ENCODE measurements around the gene DCLK2.
"Not testable (repeated sequence)": the region's sequence is repeated elsewhere in the genome, so short reads cannot be mapped to it uniquely, and the experiment has no call there.

The DCLK2 gene

GRCh38 chr4:150145946-150146340 is 67.7 kb downstream of the DCLK2 start:
- DNase-seq (ENCODE audit: low read depth in 1 of 2, low spot score in 1 of 2): no peak

- DNase-seq (ENCODE audit: low read depth in 1 of 2, low spot score in 1 of 2): no peak
Measured at GRCh38 chr4:150149381-150149780, 71.1 kb downstream of the DCLK2 start.

- no peak for DNase-seq (ENCODE audit: low read depth in 1 of 2, low spot score in 1 of 2)
Measured at GRCh38 chr4:150150629-150151062, 72.4 kb downstream of the DCLK2 start.

- no peak for DNase-seq (ENCODE audit: low read depth in 1 of 2, low spot score in 1 of 2)
Measured at GRCh38 chr4:150152766-150153165, 74.5 kb downstream of the DCLK2 start.

DNA sequence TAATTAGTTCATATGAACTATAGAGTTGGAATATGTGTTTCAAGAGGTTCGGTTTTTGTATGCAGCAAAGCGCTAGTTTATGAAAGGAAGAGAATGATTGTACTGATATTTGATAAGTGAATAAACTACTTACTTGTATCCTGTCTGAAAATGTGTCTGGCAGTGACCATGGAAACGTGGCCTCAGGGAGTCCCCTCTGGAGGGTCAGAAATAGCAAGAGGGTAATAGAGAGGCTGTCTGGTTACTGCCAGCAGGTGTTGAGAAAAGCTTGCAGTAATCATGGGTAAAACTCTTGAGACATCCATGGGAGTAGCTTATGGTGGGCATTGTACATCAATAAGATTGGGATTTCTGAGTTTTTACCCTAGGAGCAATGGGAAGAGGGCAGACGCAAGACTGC is 77.1 kb downstream of the DCLK2 start:
- DNase-seq (ENCODE audit: low read depth in 1 of 2, low spot score in 1 of 2): no peak

- no peak for DNase-seq (ENCODE audit: low read depth in 1 of 2, low spot score in 1 of 2)
Measured at GRCh38 chr4:150156543-150156942, 78.3 kb downstream of the DCLK2 start.

GRCh38 chr4:150158041-150158440 is 79.8 kb downstream of the DCLK2 start:
- no peak for DNase-seq (ENCODE audit: low read depth in 1 of 2, low spot score in 1 of 2)

GRCh38 chr4:150160473-150160872 is 82.2 kb downstream of the DCLK2 start:
- DNase-seq (ENCODE audit: low read depth in 1 of 2, low spot score in 1 of 2): no peak

DNA sequence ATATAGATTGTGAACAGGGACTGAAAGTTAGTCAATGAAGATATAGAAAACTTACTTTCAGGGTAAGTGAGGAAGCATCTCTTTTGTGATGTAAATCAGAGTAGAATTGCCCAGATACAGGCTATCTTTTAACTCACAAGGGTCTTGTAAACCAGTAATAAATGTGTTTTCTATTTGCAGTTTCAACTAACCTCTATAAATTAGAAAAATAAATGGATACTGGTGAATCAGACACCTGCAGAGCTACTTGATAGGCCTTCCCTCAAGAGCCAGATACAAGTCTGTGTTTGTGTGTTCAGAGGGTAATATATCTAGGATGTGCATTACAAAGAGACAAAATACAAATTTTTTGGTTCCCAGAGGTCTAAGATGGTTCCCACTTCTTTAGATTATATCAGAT is 82.9 kb downstream of the DCLK2 start:
- no peak for DNase-seq (ENCODE audit: low read depth in 1 of 2, low spot score in 1 of 2)

- not testable (repeated sequence) for DNase-seq (ENCODE audit: low read depth in 1 of 2, low spot score in 1 of 2)
Measured at GRCh38 chr4:150162020-150162419, 83.8 kb downstream of the DCLK2 start.

GRCh38 chr4:150164055-150164454 is 85.8 kb downstream of the DCLK2 start:
- DNase-seq (ENCODE audit: low read depth in 1 of 2, low spot score in 1 of 2): no peak

- no peak for DNase-seq (ENCODE audit: low read depth in 1 of 2, low spot score in 1 of 2)
Measured at GRCh38 chr4:150164956-150165629, 86.8 kb downstream of the DCLK2 start.

GRCh38 chr4:150167054-150167453 is 88.8 kb downstream of the DCLK2 start:
- DNase-seq (ENCODE audit: low read depth in 1 of 2, low spot score in 1 of 2): no peak

DNA sequence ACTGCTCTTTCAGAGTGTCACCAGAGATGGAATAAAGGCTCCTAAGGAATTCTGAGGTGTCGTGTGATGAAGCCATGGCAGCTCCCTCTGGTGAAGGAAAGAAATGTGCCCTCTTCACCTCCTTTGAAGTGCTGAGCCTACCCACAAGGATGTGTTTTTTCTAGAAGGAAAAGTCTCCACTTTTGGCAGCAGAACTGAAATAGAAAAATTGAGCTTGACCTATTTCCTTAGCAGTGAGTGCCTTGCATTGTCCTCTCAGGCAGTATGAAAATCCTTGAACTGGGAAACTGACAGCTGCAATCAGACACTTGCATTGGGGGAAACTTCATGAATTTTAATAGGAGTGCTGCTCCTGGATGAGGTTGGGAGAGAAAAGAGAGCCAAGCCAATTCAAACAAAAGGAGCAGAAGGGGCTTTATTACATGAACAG is 95.2 kb downstream of the DCLK2 start:
- DNase-seq (ENCODE audit: low read depth in 1 of 2, low spot score in 1 of 2): no peak

DNA sequence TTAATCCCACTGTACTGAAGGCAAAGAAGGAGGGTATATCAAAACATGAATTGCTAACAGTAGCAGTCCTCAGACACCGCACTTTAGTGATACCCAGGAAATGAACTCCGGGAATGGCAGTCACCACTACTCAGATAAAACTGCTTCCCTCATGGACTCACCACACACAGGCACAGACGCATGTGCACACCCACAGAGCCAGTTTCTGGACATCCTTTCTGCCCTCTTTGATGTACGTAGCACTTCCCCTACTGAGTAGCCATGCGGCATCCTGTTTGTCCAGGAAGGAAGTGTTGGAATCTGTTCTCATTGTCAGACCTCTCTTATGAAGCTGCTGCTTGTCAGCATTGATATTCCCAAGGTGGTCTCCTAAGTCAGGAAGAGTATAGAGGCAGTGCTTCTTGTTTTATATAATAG is 95.7 kb downstream of the DCLK2 start:
- DNase-seq (ENCODE audit: low read depth in 1 of 2, low spot score in 1 of 2): no peak

DNA sequence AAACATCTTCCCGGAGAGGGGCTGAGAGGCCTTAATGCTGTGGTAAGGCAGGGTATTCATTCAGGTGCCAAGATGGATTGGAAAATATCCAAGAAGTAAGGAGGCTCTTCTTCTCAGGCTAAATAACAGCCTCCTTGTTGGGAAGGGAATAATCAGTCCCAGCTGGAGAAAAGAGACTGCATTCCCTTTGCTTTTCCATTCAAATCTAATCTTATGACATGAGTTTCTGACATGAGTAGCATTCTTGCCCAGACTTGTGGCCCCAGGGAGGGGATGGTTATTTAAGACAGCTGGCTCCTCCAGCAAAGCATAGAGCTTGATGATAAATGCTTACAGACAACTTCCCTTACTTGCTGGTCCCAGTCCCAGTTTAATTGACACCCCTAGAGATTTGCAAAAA is 98.3 kb downstream of the DCLK2 start:
- no peak for DNase-seq (ENCODE audit: low read depth in 1 of 2, low spot score in 1 of 2)

DNA sequence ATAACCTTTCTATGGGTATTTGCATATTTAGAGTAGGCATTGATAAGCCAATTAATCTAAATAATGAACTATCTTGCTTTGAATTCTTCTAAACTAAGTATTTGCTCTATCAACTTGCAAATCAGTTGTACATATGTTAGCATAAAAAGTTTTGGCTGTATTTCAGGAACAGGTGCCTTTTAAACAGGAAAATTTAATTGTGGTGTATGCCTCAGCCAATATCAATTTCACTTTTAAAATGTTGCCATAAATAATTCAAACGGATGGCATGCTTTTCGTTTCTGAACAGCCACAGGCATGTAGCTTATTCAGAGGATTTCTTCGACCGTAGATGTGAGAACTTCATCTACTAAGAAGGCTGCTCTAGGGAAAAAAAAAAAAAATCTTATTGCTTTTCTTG is 99.9 kb downstream of the DCLK2 start:
- no peak for DNase-seq (ENCODE audit: low read depth in 1 of 2, low spot score in 1 of 2)

- no peak for DNase-seq (ENCODE audit: low read depth in 1 of 2, low spot score in 1 of 2)
Measured at GRCh38 chr4:150181536-150181935, 103.3 kb downstream of the DCLK2 start.

DNA sequence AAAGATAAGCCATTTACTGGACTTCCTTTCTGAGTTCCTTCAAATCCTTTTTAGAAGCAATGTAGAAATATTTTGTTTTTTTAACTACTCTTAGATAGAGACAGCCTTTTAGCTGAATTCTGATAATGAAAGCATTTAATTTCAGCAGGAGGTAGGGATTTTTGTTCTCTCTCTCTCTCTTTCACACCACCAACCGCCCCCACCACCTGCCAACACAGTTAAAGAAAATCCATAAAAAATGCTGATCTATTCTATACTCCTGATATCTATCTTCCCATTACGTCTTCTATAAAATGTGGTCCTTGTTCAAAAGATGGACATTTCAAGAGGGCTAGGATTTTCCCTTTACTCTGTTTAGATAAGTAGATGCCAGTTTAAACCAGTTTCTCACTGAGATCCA is 104.5 kb downstream of the DCLK2 start:
- DNase-seq (ENCODE audit: low read depth in 1 of 2, low spot score in 1 of 2): no peak

DNA sequence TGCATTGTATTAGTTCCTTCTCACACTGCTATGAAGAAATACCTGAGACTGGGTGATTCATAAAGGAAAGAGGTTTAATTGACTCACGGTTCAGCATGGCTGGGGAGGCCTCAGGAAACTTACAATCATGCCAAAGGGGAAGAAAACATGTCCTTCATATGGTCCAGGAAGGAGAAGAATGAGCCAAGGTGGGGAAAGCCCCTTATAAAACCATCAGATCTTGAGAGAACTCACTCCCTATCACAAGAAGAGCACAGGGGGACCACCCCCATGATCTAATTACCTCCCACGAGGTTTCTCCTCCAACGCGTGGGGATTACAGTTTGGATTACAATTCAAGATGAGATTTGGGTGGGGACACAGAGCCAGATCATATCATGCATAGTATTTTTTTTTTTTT is 106.8 kb downstream of the DCLK2 start:
- DNase-seq (ENCODE audit: low read depth in 1 of 2, low spot score in 1 of 2): not testable (repeated sequence)

GRCh38 chr4:150192986-150193385 is 114.7 kb downstream of the DCLK2 start:
- no peak for DNase-seq (ENCODE audit: low read depth in 1 of 2, low spot score in 1 of 2)

GRCh38 chr4:150197256-150197655 is 119.0 kb downstream of the DCLK2 start:
- not testable (repeated sequence) for DNase-seq (ENCODE audit: low read depth in 1 of 2, low spot score in 1 of 2)

GRCh38 chr4:150199056-150199455 is 120.8 kb downstream of the DCLK2 start:
- DNase-seq (ENCODE audit: low read depth in 1 of 2, low spot score in 1 of 2): no peak

All from activated CD4-positive, alpha-beta T cell treated with anti-CD3 and anti-CD28 coated beads, Interleukin-2, amount 50 U/mL, for 24 hours (primary cell).